Measurements from ENCODE around the gene KRT75. TPM values are rescaled to one million over a fixed set of nuclear protein-coding genes. Genes with fewer than 3 reads are reported as not detected.
A peak's percentile ranks its signal among the peaks of the same experiment; 100 is the strongest.

KRT75 gene
- total RNA-seq, 3 donors from 2014 or later = not detected

- no peaks in the 10 kb centered on the region for H3K9me3 ChIP-seq
- H3K4me3 ChIP-seq = no peak overlapping the region
- TF ChIP-seq POLR2A (IDR thresholded peaks at IDR 0.05) = no peak
- TF ChIP-seq, protein P1, sequence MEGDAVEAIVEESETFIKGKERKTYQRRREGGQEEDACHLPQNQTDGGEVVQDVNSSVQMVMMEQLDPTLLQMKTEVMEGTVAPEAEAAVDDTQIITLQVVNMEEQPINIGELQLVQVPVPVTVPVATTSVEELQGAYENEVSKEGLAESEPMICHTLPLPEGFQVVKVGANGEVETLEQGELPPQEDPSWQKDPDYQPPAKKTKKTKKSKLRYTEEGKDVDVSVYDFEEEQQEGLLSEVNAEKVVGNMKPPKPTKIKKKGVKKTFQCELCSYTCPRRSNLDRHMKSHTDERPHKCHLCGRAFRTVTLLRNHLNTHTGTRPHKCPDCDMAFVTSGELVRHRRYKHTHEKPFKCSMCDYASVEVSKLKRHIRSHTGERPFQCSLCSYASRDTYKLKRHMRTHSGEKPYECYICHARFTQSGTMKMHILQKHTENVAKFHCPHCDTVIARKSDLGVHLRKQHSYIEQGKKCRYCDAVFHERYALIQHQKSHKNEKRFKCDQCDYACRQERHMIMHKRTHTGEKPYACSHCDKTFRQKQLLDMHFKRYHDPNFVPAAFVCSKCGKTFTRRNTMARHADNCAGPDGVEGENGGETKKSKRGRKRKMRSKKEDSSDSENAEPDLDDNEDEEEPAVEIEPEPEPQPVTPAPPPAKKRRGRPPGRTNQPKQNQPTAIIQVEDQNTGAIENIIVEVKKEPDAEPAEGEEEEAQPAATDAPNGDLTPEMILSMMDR (IDR thresholded peaks at IDR 0.05) = no peak
- no peak for TF ChIP-seq POLR2AphosphoS5 (IDR thresholded peaks at IDR 0.05)
- intact Hi-C loops (cut with DNase I; ENCODE audit: low total_unique reads) = no loop called here
- H3K4me1 ChIP-seq = no peaks in the 10 kb centered on the region
- DNase-seq (ENCODE audit: low spot score in 2 of 2) = no peak
- peak overlapping the region; percentile 80 to 86 for H3K27ac ChIP-seq
- H3K27me3 ChIP-seq = no peaks in the 10 kb centered on the region
- no peaks in the 10 kb centered on the region for H3K36me3 ChIP-seq
Observed at GRCh38 chr12:52436828-52437474, 2.8 kb upstream of the KRT75 start.

- peak in 1 of 2 donors; percentile 91 for DNase-seq (ENCODE audit: low spot score in 2 of 2)
Observed at GRCh38 chr12:52436000-52436827, 2.0 kb upstream of the KRT75 start.

DNA sequence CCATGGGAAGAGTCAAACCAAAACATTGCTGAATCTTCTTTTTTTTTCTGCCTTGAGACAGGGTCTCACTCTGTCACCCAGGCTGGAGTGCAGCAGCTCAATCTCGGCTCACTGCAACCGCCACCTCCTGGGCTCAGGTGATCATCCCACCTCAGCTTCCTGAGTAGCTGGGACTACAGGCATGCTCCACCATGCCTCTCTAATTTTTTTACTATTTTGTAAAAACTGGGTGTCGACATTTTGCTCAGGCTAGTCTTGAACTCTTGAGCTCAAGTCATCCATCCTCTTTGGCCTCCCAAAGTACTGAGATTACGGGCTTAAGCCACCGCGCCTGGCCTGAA is 1.5 kb upstream of the KRT75 start:
- no peak for TF ChIP-seq POLR2A (IDR thresholded peaks at IDR 0.05)
- TF ChIP-seq, protein P1 (IDR thresholded peaks at IDR 0.05) = no peak
- no peak for TF ChIP-seq POLR2AphosphoS5 (IDR thresholded peaks at IDR 0.05)
- no peak for DNase-seq (ENCODE audit: low spot score in 2 of 2)
- no peak overlapping the region for H3K4me3 ChIP-seq
- H3K36me3 ChIP-seq = no peaks in the 10 kb centered on the region
- peak overlapping the region; percentile 80 to 86 for H3K27ac ChIP-seq
- intact Hi-C loops (cut with DNase I; ENCODE audit: low total_unique reads) = no loop called here
- H3K4me1 ChIP-seq = no peaks in the 10 kb centered on the region
- H3K27me3 ChIP-seq = no peaks in the 10 kb centered on the region
- H3K9me3 ChIP-seq = no peaks in the 10 kb centered on the region

More at GRCh38 chr12:52436000-52436827, 2.0 kb upstream of the KRT75 start:
- H3K9me3 ChIP-seq = no peaks in the 10 kb centered on the region
- H3K36me3 ChIP-seq = no peaks in the 10 kb centered on the region
- peak overlapping the region; percentile 80 to 86 for H3K27ac ChIP-seq
- TF ChIP-seq POLR2AphosphoS5 (IDR thresholded peaks at IDR 0.05) = peak in 2 of 3 donors; percentile 10 to 64
- TF ChIP-seq, protein P1 (IDR thresholded peaks at IDR 0.05) = no peak
- no peaks in the 10 kb centered on the region for H3K4me1 ChIP-seq
- intact Hi-C loops (cut with DNase I; ENCODE audit: low total_unique reads) = no loop called here
- no peaks in the 10 kb centered on the region for H3K27me3 ChIP-seq
- no peak overlapping the region for H3K4me3 ChIP-seq

DNA sequence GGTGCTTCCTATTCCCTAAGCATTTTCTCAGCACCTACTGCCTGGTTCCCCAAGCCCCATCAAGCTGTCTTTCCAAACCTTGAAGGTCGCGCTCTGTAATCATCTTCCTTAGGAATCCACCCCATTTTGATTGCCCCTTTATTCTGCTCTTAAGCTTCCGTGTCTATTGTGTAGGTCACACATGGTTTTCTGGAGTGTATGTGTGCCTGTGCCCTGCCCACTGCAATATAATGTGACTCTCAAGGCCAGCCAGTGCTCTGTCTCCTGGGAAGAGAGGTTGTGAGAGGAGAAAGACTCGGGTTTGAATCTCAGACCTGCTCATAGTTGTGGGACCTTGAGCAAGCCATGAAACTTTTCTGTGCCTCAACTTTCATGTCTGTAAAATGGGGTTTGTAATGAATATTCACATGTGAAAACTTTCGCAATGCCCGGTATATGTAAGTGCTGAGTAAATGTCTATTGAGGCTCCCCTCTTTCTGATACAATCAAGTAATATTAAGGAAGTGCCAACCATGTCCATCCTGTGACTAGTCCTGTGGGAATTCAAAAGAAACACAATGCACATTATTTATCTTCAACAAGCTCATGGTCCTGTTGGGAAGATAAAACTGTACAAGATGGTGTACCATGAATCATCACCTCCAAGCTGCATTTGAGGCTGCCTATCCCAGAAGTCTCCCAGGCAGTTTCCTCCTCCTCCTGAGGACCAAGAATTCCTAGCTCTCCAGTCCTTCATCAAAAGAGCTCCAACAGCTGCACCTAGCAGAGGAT is 774 bp upstream of the KRT75 start:
- no peak for DNase-seq (ENCODE audit: low spot score in 2 of 2)
- TF ChIP-seq, protein P1 (IDR thresholded peaks at IDR 0.05) = no peak
- no peak for TF ChIP-seq POLR2A (IDR thresholded peaks at IDR 0.05)
- no peak for TF ChIP-seq POLR2AphosphoS5 (IDR thresholded peaks at IDR 0.05)
- intact Hi-C loops (cut with DNase I; ENCODE audit: low total_unique reads) = no loop called here
- H3K27ac ChIP-seq = peak overlapping the region; percentile 80 to 86
- H3K27me3 ChIP-seq = no peaks in the 10 kb centered on the region
- H3K4me1 ChIP-seq = no peaks in the 10 kb centered on the region
- no peaks in the 10 kb centered on the region for H3K36me3 ChIP-seq
- H3K9me3 ChIP-seq = no peaks in the 10 kb centered on the region
- H3K4me3 ChIP-seq = no peak overlapping the region
